ENCODE data around the gene SLC45A1.

The SLC45A1 gene

DNA sequence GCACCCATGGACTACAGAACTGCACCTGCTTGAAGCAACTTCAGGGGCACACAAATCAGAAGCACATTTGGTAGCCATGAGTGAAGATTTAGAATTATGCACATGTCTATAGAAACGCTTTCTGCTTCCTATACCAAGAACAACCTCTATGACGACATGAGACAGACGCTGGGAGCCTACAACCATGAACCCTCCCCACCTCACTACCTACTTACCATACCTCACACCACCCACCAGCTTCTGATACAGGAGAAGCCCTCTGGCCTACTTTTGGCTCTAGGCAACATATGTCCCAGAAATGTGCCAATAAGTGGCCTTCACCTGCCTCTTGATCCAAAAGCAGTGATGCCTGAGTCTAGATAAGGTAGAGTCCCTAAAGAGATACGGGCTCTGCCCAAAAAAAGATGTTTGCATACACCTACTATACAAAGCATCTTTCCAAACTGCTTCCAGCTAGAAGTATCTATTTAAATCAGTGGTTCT lies 58.5 kb downstream of the SLC45A1 start:
- H3K36me3 ChIP-seq (ENCODE audit: control insufficient read depth in 2 of 2, insufficient read depth in 1 of 2, low read length in 2 of 2), result peaks cover 0 to 11% of the 10 kb centered on the region in 2 experiments; a peak in 1 of 3 replicates
- CTCF ChIA-PET, result interaction anchor here (0.8 to 1.3 kb wide), 2 partner anchors 298 to 350 kb away, joined by 3 to 4 read pairs; no protein-coding TSS in a partner anchor
- peak; percentile 39; the same call in 1 of the 2 replicates for TF ChIP-seq EGR2 (tag by site-specific recombination; IDR thresholded peaks at IDR 0.05; ENCODE audit: low read depth)
- TF ChIP-seq, protein P1, sequence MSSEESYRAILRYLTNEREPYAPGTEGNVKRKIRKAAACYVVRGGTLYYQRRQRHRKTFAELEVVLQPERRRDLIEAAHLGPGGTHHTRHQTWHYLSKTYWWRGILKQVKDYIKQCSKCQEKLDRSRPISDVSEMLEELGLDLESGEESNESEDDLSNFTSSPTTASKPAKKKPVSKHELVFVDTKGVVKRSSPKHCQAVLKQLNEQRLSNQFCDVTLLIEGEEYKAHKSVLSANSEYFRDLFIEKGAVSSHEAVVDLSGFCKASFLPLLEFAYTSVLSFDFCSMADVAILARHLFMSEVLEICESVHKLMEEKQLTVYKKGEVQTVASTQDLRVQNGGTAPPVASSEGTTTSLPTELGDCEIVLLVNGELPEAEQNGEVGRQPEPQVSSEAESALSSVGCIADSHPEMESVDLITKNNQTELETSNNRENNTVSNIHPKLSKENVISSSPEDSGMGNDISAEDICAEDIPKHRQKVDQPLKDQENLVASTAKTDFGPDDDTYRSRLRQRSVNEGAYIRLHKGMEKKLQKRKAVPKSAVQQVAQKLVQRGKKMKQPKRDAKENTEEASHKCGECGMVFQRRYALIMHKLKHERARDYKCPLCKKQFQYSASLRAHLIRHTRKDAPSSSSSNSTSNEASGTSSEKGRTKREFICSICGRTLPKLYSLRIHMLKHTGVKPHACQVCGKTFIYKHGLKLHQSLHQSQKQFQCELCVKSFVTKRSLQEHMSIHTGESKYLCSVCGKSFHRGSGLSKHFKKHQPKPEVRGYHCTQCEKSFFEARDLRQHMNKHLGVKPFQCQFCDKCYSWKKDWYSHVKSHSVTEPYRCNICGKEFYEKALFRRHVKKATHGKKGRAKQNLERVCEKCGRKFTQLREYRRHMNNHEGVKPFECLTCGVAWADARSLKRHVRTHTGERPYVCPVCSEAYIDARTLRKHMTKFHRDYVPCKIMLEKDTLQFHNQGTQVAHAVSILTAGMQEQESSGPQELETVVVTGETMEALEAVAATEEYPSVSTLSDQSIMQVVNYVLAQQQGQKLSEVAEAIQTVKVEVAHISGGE (tag by site-specific recombination; conservative IDR thresholded peaks at IDR 0.05; ENCODE audit: low read depth), result no peak
- 0 out of 2 replicates have a peak, but pooled peaks have one; percentile 14 for TF ChIP-seq ZFHX2 (tag by site-specific recombination; conservative IDR thresholded peaks at IDR 0.05)

DNA sequence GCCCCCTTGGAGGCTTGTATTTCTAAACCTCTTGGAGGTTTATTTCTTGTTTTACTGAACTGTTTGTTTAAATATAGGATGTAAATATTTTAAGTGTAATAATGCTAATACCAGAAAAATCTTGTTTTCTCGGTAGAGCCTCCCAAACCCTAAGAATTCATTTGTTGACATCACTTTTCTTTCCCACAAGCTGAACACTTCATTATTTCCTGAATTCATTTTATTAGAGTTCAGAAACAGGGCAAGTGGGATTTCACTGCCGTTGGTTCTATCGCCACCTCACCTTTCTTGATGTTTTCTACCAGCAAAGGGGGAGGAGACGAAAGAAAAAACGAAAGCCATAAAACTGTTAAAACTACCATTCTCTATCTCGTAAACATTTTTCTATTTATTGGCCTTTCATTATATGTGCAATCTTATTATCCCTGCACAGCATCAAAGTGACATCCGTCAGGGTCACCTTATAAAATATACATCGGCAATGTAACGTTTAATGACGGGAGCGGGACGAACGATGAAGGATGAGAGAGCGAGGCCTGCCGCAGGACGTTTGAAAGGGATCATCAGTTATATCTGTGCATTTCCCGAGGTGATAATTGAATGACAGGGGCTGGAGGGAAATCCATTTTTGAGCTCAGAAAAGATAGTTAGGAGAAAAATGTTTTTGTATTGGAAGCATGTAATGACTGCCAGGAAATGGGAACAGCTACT lies 59.5 kb downstream of the SLC45A1 start:
- CTCF ChIA-PET, result interaction anchor here (1.3 kb wide), 1 partner anchor 297 kb away, joined by 4 read pairs; no protein-coding TSS in a partner anchor
- POLR2A ChIA-PET, result no interaction called here

More for the DNA sequence above, 58.5 kb downstream of the SLC45A1 start:
- no peaks in the 10 kb centered on the region for H3K9me3 ChIP-seq (ENCODE audit: control insufficient read depth, insufficient read depth, low read depth, low read length)
- H3K4me1 ChIP-seq (ENCODE audit: control insufficient read depth, insufficient read depth, low read length), result peaks cover 9% of the 10 kb centered on the region
- POLR2A ChIA-PET, result no interaction called here
- no peak overlapping the region for H3K4me3 ChIP-seq (ENCODE audit: low read depth, low read length)
- H3K27ac ChIP-seq (ENCODE audit: extremely low read depth, low read depth, low read length), result no peak overlapping the region

DNA sequence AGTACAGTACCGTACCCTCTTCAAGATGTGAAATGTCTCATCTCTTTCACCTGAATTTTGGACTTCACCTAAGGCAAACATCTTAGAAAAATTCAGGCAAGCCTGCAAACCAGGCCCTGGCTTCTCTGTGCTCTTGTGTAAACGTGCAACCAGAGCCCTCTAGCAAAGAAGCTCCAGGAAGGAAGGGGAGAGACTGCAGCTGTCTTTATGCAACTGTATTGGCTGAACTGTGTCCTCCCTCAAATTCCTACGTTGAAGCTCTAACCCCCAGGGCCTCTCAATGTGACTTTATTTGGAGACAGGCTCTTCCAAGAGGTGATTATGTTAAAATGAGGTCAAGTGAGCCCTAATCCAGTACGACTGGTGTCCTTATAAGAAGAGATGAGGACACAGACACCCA lies 60.3 kb downstream of the SLC45A1 start:
- H3K9me3 ChIP-seq (ENCODE audit: control insufficient read depth, insufficient read depth, low read depth, low read length), result no peaks in the 10 kb centered on the region
- H3K4me1 ChIP-seq (ENCODE audit: control insufficient read depth, insufficient read depth, low read length), result peaks cover 8% of the 10 kb centered on the region
- peaks cover 0 to 6% of the 10 kb centered on the region in 2 experiments; a peak in 1 of 3 replicates for H3K36me3 ChIP-seq (ENCODE audit: control insufficient read depth in 2 of 2, insufficient read depth in 1 of 2, low read length in 2 of 2)
- no peak overlapping the region for H3K4me3 ChIP-seq (ENCODE audit: low read depth, low read length)
- CTCF ChIA-PET, result no interaction called here
- no peak overlapping the region for H3K27ac ChIP-seq (ENCODE audit: extremely low read depth, low read depth, low read length)
- POLR2A ChIA-PET, result interaction anchor here (0.5 kb wide), 1 partner anchor 9 kb away, joined by 5 read pairs; no protein-coding TSS in a partner anchor
- no peak for TF ChIP-seq ZNF324 (tag by site-specific recombination; IDR thresholded peaks at IDR 0.05)
- no peak for TF ChIP-seq YY1 (tag by site-specific recombination; IDR thresholded peaks at IDR 0.05)
- TF ChIP-seq, protein P2, sequence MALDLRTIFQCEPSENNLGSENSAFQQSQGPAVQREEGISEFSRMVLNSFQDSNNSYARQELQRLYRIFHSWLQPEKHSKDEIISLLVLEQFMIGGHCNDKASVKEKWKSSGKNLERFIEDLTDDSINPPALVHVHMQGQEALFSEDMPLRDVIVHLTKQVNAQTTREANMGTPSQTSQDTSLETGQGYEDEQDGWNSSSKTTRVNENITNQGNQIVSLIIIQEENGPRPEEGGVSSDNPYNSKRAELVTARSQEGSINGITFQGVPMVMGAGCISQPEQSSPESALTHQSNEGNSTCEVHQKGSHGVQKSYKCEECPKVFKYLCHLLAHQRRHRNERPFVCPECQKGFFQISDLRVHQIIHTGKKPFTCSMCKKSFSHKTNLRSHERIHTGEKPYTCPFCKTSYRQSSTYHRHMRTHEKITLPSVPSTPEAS (tag by site-specific recombination; IDR thresholded peaks at IDR 0.05), result no peak
- no peak for TF ChIP-seq SETDB1 (IDR thresholded peaks at IDR 0.05; ENCODE audit: insufficient read length, low read length)
- no peak for TF ChIP-seq TRIM28 (IDR thresholded peaks at IDR 0.05; ENCODE audit: borderline replicate concordance, low read length)
- no peak for TF ChIP-seq MEIS1 (CRISPR knock-in tag; IDR thresholded peaks at IDR 0.05; ENCODE audit: borderline replicate concordance)
- TF ChIP-seq, protein P3, sequence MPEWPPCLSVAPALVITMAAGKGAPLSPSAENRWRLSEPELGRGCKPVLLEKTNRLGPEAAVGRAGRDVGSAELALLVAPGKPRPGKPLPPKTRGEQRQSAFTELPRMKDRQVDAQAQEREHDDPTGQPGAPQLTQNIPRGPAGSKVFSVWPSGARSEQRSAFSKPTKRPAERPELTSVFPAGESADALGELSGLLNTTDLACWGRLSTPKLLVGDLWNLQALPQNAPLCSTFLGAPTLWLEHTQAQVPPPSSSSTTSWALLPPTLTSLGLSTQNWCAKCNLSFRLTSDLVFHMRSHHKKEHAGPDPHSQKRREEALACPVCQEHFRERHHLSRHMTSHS (tag by site-specific recombination; IDR thresholded peaks at IDR 0.05), result no peak
- TF ChIP-seq, protein P4, sequence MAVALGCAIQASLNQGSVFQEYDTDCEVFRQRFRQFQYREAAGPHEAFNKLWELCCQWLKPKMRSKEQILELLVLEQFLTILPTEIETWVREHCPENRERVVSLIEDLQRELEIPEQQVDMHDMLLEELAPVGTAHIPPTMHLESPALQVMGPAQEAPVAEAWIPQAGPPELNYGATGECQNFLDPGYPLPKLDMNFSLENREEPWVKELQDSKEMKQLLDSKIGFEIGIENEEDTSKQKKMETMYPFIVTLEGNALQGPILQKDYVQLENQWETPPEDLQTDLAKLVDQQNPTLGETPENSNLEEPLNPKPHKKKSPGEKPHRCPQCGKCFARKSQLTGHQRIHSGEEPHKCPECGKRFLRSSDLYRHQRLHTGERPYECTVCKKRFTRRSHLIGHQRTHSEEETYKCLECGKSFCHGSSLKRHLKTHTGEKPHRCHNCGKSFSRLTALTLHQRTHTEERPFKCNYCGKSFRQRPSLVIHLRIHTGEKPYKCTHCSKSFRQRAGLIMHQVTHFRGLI (tag by site-specific recombination; IDR thresholded peaks at IDR 0.05), result no peak
- TF ChIP-seq ZNF175 (tag by site-specific recombination; IDR thresholded peaks at IDR 0.05), result no peak
- TF ChIP-seq ZNF146 (tag by site-specific recombination; IDR thresholded peaks at IDR 0.05), result no peak
- TF ChIP-seq, protein P5, sequence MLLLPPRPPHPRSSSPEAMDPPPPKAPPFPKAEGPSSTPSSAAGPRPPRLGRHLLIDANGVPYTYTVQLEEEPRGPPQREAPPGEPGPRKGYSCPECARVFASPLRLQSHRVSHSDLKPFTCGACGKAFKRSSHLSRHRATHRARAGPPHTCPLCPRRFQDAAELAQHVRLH (tag by site-specific recombination; IDR thresholded peaks at IDR 0.05), result no peak
- TF ChIP-seq BCL11B (tag by site-specific recombination; IDR thresholded peaks at IDR 0.05; ENCODE audit: low read depth), result no peak
- no peak for TF ChIP-seq ZNF660 (tag by site-specific recombination; IDR thresholded peaks at IDR 0.05)
- no peak for TF ChIP-seq ZNF600 (tag by site-specific recombination; IDR thresholded peaks at IDR 0.05)
- no peak for TF ChIP-seq ZNF610 (tag by site-specific recombination; IDR thresholded peaks at IDR 0.05; ENCODE audit: borderline replicate concordance)
- TF ChIP-seq ZBTB21 (tag by site-specific recombination; IDR thresholded peaks at IDR 0.05), result no peak

More for the DNA sequence above, 59.5 kb downstream of the SLC45A1 start:
- H3K9me3 ChIP-seq (ENCODE audit: control insufficient read depth, insufficient read depth, low read depth, low read length), result no peaks in the 10 kb centered on the region
- TF ChIP-seq ZNF747 (tag by site-specific recombination; IDR thresholded peaks at IDR 0.05), result no peak
- TF ChIP-seq, protein P6, sequence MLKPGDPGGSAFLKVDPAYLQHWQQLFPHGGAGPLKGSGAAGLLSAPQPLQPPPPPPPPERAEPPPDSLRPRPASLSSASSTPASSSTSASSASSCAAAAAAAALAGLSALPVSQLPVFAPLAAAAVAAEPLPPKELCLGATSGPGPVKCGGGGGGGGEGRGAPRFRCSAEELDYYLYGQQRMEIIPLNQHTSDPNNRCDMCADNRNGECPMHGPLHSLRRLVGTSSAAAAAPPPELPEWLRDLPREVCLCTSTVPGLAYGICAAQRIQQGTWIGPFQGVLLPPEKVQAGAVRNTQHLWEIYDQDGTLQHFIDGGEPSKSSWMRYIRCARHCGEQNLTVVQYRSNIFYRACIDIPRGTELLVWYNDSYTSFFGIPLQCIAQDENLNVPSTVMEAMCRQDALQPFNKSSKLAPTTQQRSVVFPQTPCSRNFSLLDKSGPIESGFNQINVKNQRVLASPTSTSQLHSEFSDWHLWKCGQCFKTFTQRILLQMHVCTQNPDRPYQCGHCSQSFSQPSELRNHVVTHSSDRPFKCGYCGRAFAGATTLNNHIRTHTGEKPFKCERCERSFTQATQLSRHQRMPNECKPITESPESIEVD (tag by site-specific recombination; IDR thresholded peaks at IDR 0.05), result peak; percentile 57
- peaks cover 12% of the 10 kb centered on the region for H3K4me1 ChIP-seq (ENCODE audit: control insufficient read depth, insufficient read depth, low read length)
- peaks cover 0 to 11% of the 10 kb centered on the region in 2 experiments; a peak in 1 of 3 replicates for H3K36me3 ChIP-seq (ENCODE audit: control insufficient read depth in 2 of 2, insufficient read depth in 1 of 2, low read length in 2 of 2)
- H3K27ac ChIP-seq (ENCODE audit: extremely low read depth, low read depth, low read length), result no peak overlapping the region
- no peak overlapping the region for H3K4me3 ChIP-seq (ENCODE audit: low read depth, low read length)

Measured in HEK293 (cell line).